CD14-positive monocyte (primary cell): Measurements from ENCODE around the gene ALDOC. TPM values are rescaled to one million over a fixed set of nuclear protein-coding genes. Genes with fewer than 3 reads are reported as not detected.

Experiments
- DNase-seq, 3 donors: peaks; one replicate each; pipeline ENCODE4 v3.0.0-alpha.2; 2011 to 2022
- H2AFZ ChIP-seq: 2 replicates; pipeline ENCODE4 v1.6.0; 2012; ENCODE audit warnings: mild to moderate bottlenecking, low read depth, low read length, inconsistent platforms; ENCODE audit not compliant: insufficient read depth, poor library complexity, severe bottlenecking
- H3K27ac ChIP-seq, 2 donors: 1 replicate in 1 of 2; 2 replicates in 1 of 2; pipeline ENCODE4 v1.5.1; 2012 to 2013; ENCODE audit warnings: low read length in 2 of 2, control low read depth in 1 of 2, inconsistent platforms in 1 of 2, low read depth in 1 of 2, mild to moderate bottlenecking in 1 of 2
- H3K27me3 ChIP-seq, 2 donors: one replicate each; pipeline versions ENCODE4 v1.6.0 to v1.6.1; 2011 to 2013; ENCODE audit warnings: low read length in 2 of 2; ENCODE audit not compliant: control insufficient read depth in 2 of 2, insufficient read depth in 2 of 2
- H3K36me3 ChIP-seq, 2 donors: replicated peaks in 1 of 2; 1 replicate in 1 of 2; 2 replicates in 1 of 2; pipeline versions ENCODE4 v1.5.1 to v1.6.1; 2012 to 2013; ENCODE audit warnings: low read length in 2 of 2, control low read depth in 1 of 2, inconsistent platforms in 1 of 2, mild to moderate bottlenecking in 1 of 2; ENCODE audit not compliant: insufficient read depth in 2 of 2, control insufficient read depth in 1 of 2
- H3K4me1 ChIP-seq, 2 donors: 1 replicate in 1 of 2; 2 replicates in 1 of 2; pipeline versions ENCODE4 v1.5.1 to v1.6.1; 2012 to 2013; ENCODE audit warnings: low read length in 2 of 2, control low read depth in 1 of 2, inconsistent platforms in 1 of 2, mild to moderate bottlenecking in 1 of 2, moderate library complexity in 1 of 2; ENCODE audit not compliant: insufficient read depth in 2 of 2, control insufficient read depth in 1 of 2
- H3K4me2 ChIP-seq: replicated peaks from 2 replicates; pipeline ENCODE3; 2012; ENCODE audit warnings: low read length, moderate library complexity, mild to moderate bottlenecking; ENCODE audit not compliant: poor library complexity, severe bottlenecking; ENCODE audit errors: extremely low read depth
- H3K4me3 ChIP-seq, 3 experiments: fragments of 200-600 bp in 1 of 3; sonication (generic) in 1 of 3; replicated peaks in 1 of 3; 1 replicate in 2 of 3; 2 replicates in 1 of 3; pipeline ENCODE4 v1.5.1; 2011 to 2013; ENCODE audit warnings: low read length in 3 of 3, mild to moderate bottlenecking in 3 of 3, control low read depth in 2 of 3, low read depth in 2 of 3, inconsistent platforms in 1 of 3, moderate library complexity in 1 of 3
- H3K79me2 ChIP-seq: 2 replicates; pipeline ENCODE4 v1.6.0; 2012; ENCODE audit warnings: mild to moderate bottlenecking, control low read depth, inconsistent platforms, low read length, moderate library complexity; ENCODE audit not compliant: insufficient read depth
- H3K9ac ChIP-seq: 2 replicates; pipeline ENCODE4 v1.6.0; 2017; ENCODE audit warnings: low read length, mild to moderate bottlenecking; ENCODE audit not compliant: insufficient read depth, poor library complexity, severe bottlenecking
- H3K9me3 ChIP-seq, 2 donors: replicated peaks in 1 of 2; 1 replicate in 1 of 2; 2 replicates in 1 of 2; pipeline versions ENCODE4 v1.5.1 to v1.6.1; 2012 to 2013; ENCODE audit warnings: low read length in 2 of 2, control low read depth in 1 of 2; ENCODE audit not compliant: control insufficient read depth in 1 of 2, insufficient read depth in 1 of 2
- H4K20me1 ChIP-seq: 2 replicates; pipeline ENCODE4 v1.6.0; 2012; ENCODE audit warnings: mild to moderate bottlenecking, low read length, control low read depth, moderate library complexity; ENCODE audit not compliant: insufficient read depth
- H3K27ac Mint-ChIP-seq, 7 donors: one replicate each; pipeline ENCODE4 v1.8.0; 2020; ENCODE audit warnings: mild to moderate bottlenecking in 7 of 7, mixed read lengths in 7 of 7, moderate library complexity in 6 of 7, inconsistent platforms in 2 of 7
- H3K27me3 Mint-ChIP-seq, 3 donors: one replicate each; pipeline ENCODE4 v1.8.0; 2021 to 2022; ENCODE audit warnings: low read depth in 3 of 3, mild to moderate bottlenecking in 3 of 3, mixed read lengths in 3 of 3, moderate library complexity in 3 of 3, inconsistent platforms in 1 of 3
- H3K36me3 Mint-ChIP-seq, 2 donors: one replicate each; pipeline ENCODE4 v1.8.0; 2020; ENCODE audit warnings: mixed read lengths in 2 of 2, inconsistent platforms in 1 of 2, mild to moderate bottlenecking in 1 of 2
- H3K4me1 Mint-ChIP-seq: one replicate; pipeline ENCODE4 v1.8.0; 2020; ENCODE audit warnings: mild to moderate bottlenecking, mixed read lengths
- H3K4me3 Mint-ChIP-seq, 2 donors: one replicate each; pipeline ENCODE4 v1.8.0; 2020; ENCODE audit warnings: mild to moderate bottlenecking in 2 of 2, mixed read lengths in 2 of 2, moderate library complexity in 1 of 2
- H3K9me3 Mint-ChIP-seq, 7 donors: one replicate each; pipeline ENCODE4 v1.8.0; 2020 to 2022; ENCODE audit warnings: mixed read lengths in 7 of 7, mild to moderate bottlenecking in 6 of 7, moderate library complexity in 6 of 7, inconsistent platforms in 2 of 7
- CTCF ChIP-seq: fragments of 200-600 bp; IDR thresholded peaks from one replicate; pipeline ENCODE4 v1.8.0; 2022; ENCODE audit warnings: antibody characterized with exemption, mild to moderate bottlenecking
- WGBS: methylation state at CpG from one replicate; pipeline ENCODE4 v1.1.5; 2013; ENCODE audit warnings: missing lambda C conversion rate; ENCODE audit not compliant: insufficient coverage; 5-methylcytosine and 5-hydroxymethylcytosine counted together
- intact Hi-C, 2 donors: fragments of 100-400 bp; cut with micrococcal nuclease; formaldehyde crosslinking; loops; one replicate each; pipeline versions ENCODE4 v1.15.0 to v1.15.1; 2023
- polyA plus RNA-seq, 3 donors: library from polyadenylated mRNA; depleted of rRNA in 1 of 3; unstranded in 2 of 3; stranded (reverse) in 1 of 3; fragments of 300-500 nt in 2 of 3; fragments of >200 nt in 1 of 3; fragmentation: Illumina TruSeq in 2 of 3; gene quantifications; 1 replicate in 2 of 3; 2 replicates in 1 of 3; pipeline ENCODE4 v1.2.3, GENCODE V29; 2012 to 2021

The ALDOC gene
- polyA plus RNA-seq, 3 donors, result 7.1 to 10.6 (median 9.8) TPM

DNA sequence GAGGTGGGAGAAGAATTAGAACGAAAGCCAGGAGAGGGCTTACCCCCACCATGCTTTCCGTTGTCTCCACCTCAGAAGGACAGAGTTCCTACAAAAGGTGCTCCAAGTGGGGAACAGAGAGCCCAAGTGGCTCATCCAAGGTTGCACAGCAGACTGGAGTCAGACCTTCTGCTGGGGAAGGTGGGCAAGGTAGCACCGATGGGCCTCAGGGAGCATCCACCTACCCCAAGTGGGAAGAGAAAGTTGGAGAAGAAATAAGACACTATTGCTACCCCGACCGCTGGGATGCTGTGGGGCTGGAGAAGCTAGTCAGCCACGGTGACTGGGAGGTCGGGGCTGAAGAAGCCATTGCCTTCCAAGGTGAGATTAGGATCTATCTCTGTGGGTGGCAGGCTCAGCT lies 45.8 kb downstream of the ALDOC start:
- Histone ChIP-seq H3K36me3 (no peaks in the 10 kb centered on the region), H4K20me1 (no peaks in the 10 kb centered on the region), H2AFZ (no peak overlapping the region), H3K27me3 (no peaks in the 10 kb centered on the region), H3K4me1 (no peaks in the 10 kb centered on the region), H3K27ac (no peak overlapping the region), H3K4me3 (no peak overlapping the region), H3K4me2 (no peak overlapping the region), H3K9ac (no peak overlapping the region), H3K9me3 (no peaks in the 10 kb centered on the region), H3K79me2 (no peaks in the 10 kb centered on the region)
- Mint-ChIP-seq H3K4me1 (no peaks in the 10 kb centered on the region), H3K27ac (no peak overlapping the region), H3K36me3 (no peaks in the 10 kb centered on the region), H3K9me3 (no peaks in the 10 kb centered on the region), H3K27me3 (peaks cover 2 to 8% (median 5%) of the 10 kb centered on the region in 3 donors), H3K4me3 (no peak overlapping the region)
- 91% methylated on average over 6 of the region's 7 CpGs for WGBS
- DNase-seq, result no peak
- intact Hi-C loops, result no loop called here
- no peak for TF ChIP-seq CTCF

DNA sequence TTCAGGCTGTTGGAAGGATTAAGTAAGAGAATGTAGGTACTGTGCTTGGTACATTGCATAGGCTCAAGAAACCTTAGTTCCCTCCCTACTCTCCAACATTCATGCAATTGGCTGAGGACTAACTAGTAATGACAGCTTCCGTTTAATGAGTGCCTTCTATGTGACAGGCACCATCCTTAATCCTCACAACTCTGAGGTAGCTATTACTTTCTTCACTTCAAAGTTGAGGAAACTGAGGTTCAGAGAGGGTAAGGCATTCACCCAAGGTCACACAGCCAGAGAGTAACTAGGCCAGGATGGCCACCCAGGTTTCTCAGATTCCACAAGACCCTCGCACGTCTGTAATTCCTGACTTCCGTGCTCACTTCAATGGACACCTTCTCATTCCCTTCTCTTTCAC lies 46.4 kb downstream of the ALDOC start:
- no peaks in the 10 kb centered on the region for H3K9me3 Mint-ChIP-seq
- H3K27me3 Mint-ChIP-seq, result peaks cover 2 to 9% (median 5%) of the 10 kb centered on the region in 3 donors
- no CpG with 5 or more reads among the region's 4 CpGs for WGBS
- no peak overlapping the region for H3K27ac Mint-ChIP-seq
- no peaks in the 10 kb centered on the region for H3K27me3 ChIP-seq
- no peaks in the 10 kb centered on the region for H3K9me3 ChIP-seq
- H3K4me2 ChIP-seq, result no peak overlapping the region
- H2AFZ ChIP-seq, result no peak overlapping the region
- H3K36me3 Mint-ChIP-seq, result no peaks in the 10 kb centered on the region
- TF ChIP-seq CTCF, result no peak
- no peak overlapping the region for H3K9ac ChIP-seq
- no peak overlapping the region for H3K4me3 Mint-ChIP-seq
- no peak for DNase-seq
- H4K20me1 ChIP-seq, result no peaks in the 10 kb centered on the region
- intact Hi-C loops, result no loop called here
- H3K4me3 ChIP-seq, result no peak overlapping the region
- H3K79me2 ChIP-seq, result no peaks in the 10 kb centered on the region
- no peaks in the 10 kb centered on the region for H3K4me1 ChIP-seq
- H3K27ac ChIP-seq, result no peak overlapping the region
- no peaks in the 10 kb centered on the region for H3K36me3 ChIP-seq
- H3K4me1 Mint-ChIP-seq, result no peaks in the 10 kb centered on the region
